Endothelial cell of umbilical vein (primary cell): ENCODE data around the gene TYW3. TPM values are rescaled to one million over a fixed set of nuclear protein-coding genes. Genes with fewer than 3 reads are reported as not detected.

Experiments
- BruUV-seq: library from RNA; stranded (reverse); fragments of 400-500 nt; replicated peaks from 2 replicates; lab custom pipeline; 2021; lab: Mats Ljungman, UMichigan
- CTCF ChIA-PET: fragments of 300-600, 350-600 bp; sonication (Branson Sonifier 250); formaldehyde crosslinking; loops from one replicate; lab custom pipeline; 2021; ENCODE audit warnings: antibody characterized with exemption, inconsistent platforms; lab: Charles Lee
- POLR2A ChIA-PET: fragments of 300-600, 350-600 bp; sonication (Branson Sonifier 250); formaldehyde crosslinking; loops from one replicate; lab custom pipeline; 2021; ENCODE audit warnings: antibody characterized with exemption, inconsistent platforms; lab: Charles Lee
- DNase-seq: peaks from one replicate; pipeline ENCODE4 v3.0.0-alpha.2; 2011; ENCODE audit warnings: low read depth, low spot score
- FAIRE-seq: peaks from 2 replicates; lab custom pipeline; 2011; peaks lifted over from hg19 to GRCh38; lab: Jason Lieb, UNC
- H2AFZ ChIP-seq: 2 replicates; pipeline ENCODE4 v1.6.0; 2012; ENCODE audit warnings: low read depth, low read length, control low read depth, inconsistent platforms
- H3K27ac ChIP-seq: 2 replicates; pipeline ENCODE4 v1.5.1; 2011; ENCODE audit warnings: low read depth, mild to moderate bottlenecking, control low read depth, low read length, moderate library complexity; ENCODE audit not compliant: insufficient read depth
- H3K27me3 ChIP-seq, 2 experiments: 2 replicates each; pipeline versions ENCODE4 v1.6.0 to v1.6.1; 2011; ENCODE audit warnings: low read length in 2 of 2, mixed read lengths in 1 of 2; ENCODE audit not compliant: control insufficient read depth in 2 of 2, insufficient read depth in 2 of 2
- H3K36me3 ChIP-seq, 2 experiments: 2 replicates in 1 of 2; 3 replicates in 1 of 2; pipeline ENCODE4 v1.5.1; 2011; ENCODE audit warnings: low read length in 2 of 2, mild to moderate bottlenecking in 1 of 2, moderate library complexity in 1 of 2; ENCODE audit not compliant: control insufficient read depth in 2 of 2, insufficient read depth in 2 of 2; ENCODE audit errors: extremely low read depth in 1 of 2
- H3K4me1 ChIP-seq: 3 replicates; pipeline ENCODE4 v1.5.1; 2011; ENCODE audit warnings: mild to moderate bottlenecking, low read length; ENCODE audit not compliant: control insufficient read depth, insufficient read depth; ENCODE audit errors: extremely low read depth
- H3K4me2 ChIP-seq: 2 replicates; pipeline ENCODE4 v1.6.1; 2011; ENCODE audit warnings: low read length, control low read depth, mixed read lengths; ENCODE audit not compliant: insufficient read depth
- H3K4me3 ChIP-seq, 3 experiments: fragments of 200-600 bp in 1 of 3; sonication (generic), shearing (Covaris generic) in 1 of 3; replicated peaks in 1 of 3; 2 replicates each; pipeline ENCODE4 v1.5.1; 2011 to 2016; ENCODE audit warnings: control low read depth in 3 of 3, low read length in 3 of 3, mild to moderate bottlenecking in 2 of 3, inconsistent platforms in 1 of 3, low read depth in 1 of 3, moderate library complexity in 1 of 3; ENCODE audit not compliant: insufficient read depth in 1 of 3
- H3K79me2 ChIP-seq: 2 replicates; pipeline ENCODE4 v1.6.0; 2012; ENCODE audit warnings: low read length, inconsistent platforms; ENCODE audit not compliant: control insufficient read depth, insufficient read depth
- H3K9ac ChIP-seq: replicated peaks from 2 replicates; pipeline ENCODE3; 2011; ENCODE audit warnings: low read length, control low read depth; ENCODE audit not compliant: insufficient read depth; ENCODE audit errors: extremely low read depth
- H3K9me1 ChIP-seq: replicated peaks from 3 replicates; pipeline ENCODE4 v1.6.0; 2011; ENCODE audit warnings: mild to moderate bottlenecking, low read length; ENCODE audit not compliant: control insufficient read depth, insufficient read depth; ENCODE audit errors: extremely low read depth
- H3K9me3 ChIP-seq: replicated peaks from 2 replicates; pipeline ENCODE4 v1.5.1; 2012; ENCODE audit warnings: low read length, inconsistent platforms; ENCODE audit not compliant: control insufficient read depth, insufficient read depth
- H4K20me1 ChIP-seq: replicated peaks from 2 replicates; pipeline ENCODE3; 2011; ENCODE audit warnings: mild to moderate bottlenecking, low read length; ENCODE audit not compliant: control insufficient read depth, insufficient read depth; ENCODE audit errors: extremely low read depth
- EZH2 ChIP-seq: IDR thresholded peaks from 2 replicates; pipeline ENCODE4 v1.6.1; 2012; ENCODE audit warnings: borderline replicate concordance, low read depth, mild to moderate bottlenecking, moderate library complexity, low read length, inconsistent platforms; ENCODE audit not compliant: severe bottlenecking
- GATA2 ChIP-seq: IDR thresholded peaks from 2 replicates; pipeline ENCODE4 v1.7.0; 2011; ENCODE audit warnings: low read depth, mild to moderate bottlenecking, moderate library complexity, mixed read lengths, low read length; ENCODE audit not compliant: insufficient read length, insufficient read depth
- JUN ChIP-seq: IDR thresholded peaks from 2 replicates; pipeline ENCODE4 v1.6.1; 2011; ENCODE audit warnings: borderline replicate concordance, low read depth; ENCODE audit not compliant: insufficient read length, insufficient read depth
- MYC ChIP-seq: IDR thresholded peaks from one replicate; pipeline ENCODE4 v1.6.1; 2011; ENCODE audit warnings: mild to moderate bottlenecking, low read depth, low read length
- POLR2AphosphoS5 ChIP-seq: IDR thresholded peaks from 2 replicates; pipeline ENCODE4 v1.6.1; 2012; ENCODE audit warnings: low read depth, mild to moderate bottlenecking, control low read depth, low read length, moderate library complexity; ENCODE audit not compliant: insufficient read depth
- dilution Hi-C: fragments of 300-500 bp; cut with MboI; formaldehyde crosslinking; loops from one replicate; pipeline ENCODE4 v1.15.0; 2019; ENCODE audit warnings: low sequenced_read_pairs; ENCODE audit not compliant: extremely low pct_ligation_motif_present
- intact Hi-C: fragments of 100-400 bp; cut with micrococcal nuclease; formaldehyde crosslinking; loops from one replicate; pipeline ENCODE4 v1.10.0; 2022
- polyA plus RNA-seq, 4 experiments: library from polyadenylated mRNA; depleted of rRNA in 3 of 4; stranded (reverse) in 3 of 4; unstranded in 1 of 4; fragments of >200 nt; gene quantifications; 2 replicates each; pipeline versions ENCODE4 v1.2.1 to v1.2.3, GENCODE V29; 2011 to 2012; ENCODE audit warnings: missing spikeins in 1 of 4
- total RNA-seq: library from RNA; stranded (reverse); gene quantifications from 2 replicates; pipeline ENCODE4 v1.2.3, GENCODE V29; 2021
- TF ChIP-seq, protein P1 (sequence below), 2 donors: IDR thresholded peaks; 1 replicate in 1 of 2; 2 replicates in 1 of 2; pipeline ENCODE4 v1.5.1; 2011; ENCODE audit warnings: low read length in 2 of 2, mild to moderate bottlenecking in 2 of 2, moderate library complexity in 2 of 2, control low read depth in 1 of 2, inconsistent platforms in 1 of 2, low read depth in 1 of 2; ENCODE audit not compliant: insufficient read depth in 1 of 2; ENCODE audit errors: extremely low read depth in 1 of 2
- TF ChIP-seq, protein P2 (sequence below): IDR thresholded peaks from 2 replicates; pipeline ENCODE4 v1.6.1; 2011; ENCODE audit not compliant: insufficient read depth, insufficient read length

TYW3 gene
- total and polyA plus RNA-seq, 2 donors (not counting 3 experiments of a cell fraction or from before 2014, with no cell fraction given) = 8.5 to 22.8 TPM

DNA sequence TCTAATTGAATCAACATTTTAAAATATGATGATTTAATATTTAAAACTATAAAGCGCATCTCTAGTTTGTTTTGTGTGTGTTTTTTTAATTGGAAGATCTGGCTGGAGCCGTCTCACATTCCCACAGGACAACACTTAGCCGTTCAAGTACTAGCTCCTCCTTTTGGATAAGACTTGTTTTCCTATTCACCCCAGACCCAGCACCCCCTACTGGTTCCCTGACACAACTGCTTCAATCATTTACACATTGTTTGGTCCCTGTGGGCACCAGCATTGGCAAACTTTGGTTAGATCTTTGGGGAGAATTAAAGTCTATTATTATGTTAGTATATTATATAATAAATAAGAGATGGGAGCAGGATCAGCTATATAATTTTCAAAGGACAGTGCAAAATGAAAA, 34.5 kb downstream of the TYW3 start:
- Histone ChIP-seq H3K9ac (no peak overlapping the region), H3K9me1 (no peaks in the 10 kb centered on the region), H4K20me1 (no peaks in the 10 kb centered on the region), H3K27me3 (peaks cover 0 to 9% of the 10 kb centered on the region in 2 experiments), H3K9me3 (no peaks in the 10 kb centered on the region), H3K36me3 (peaks cover 4 to 5% of the 10 kb centered on the region in 2 experiments), H3K4me2 (no peak overlapping the region), H3K4me3 (no peak overlapping the region), H3K79me2 (no peaks in the 10 kb centered on the region), H2AFZ (no peak overlapping the region), H3K27ac (no peak overlapping the region), H3K4me1 (no peaks in the 10 kb centered on the region)
- intact Hi-C loops (no loop called here), dilution Hi-C loops (no loop called here)
- ChIA-PET CTCF (interaction anchor here (0.7 to 1.0 kb wide), 5 partner anchors 33 to 442 kb away, joined by 3 read pairs; partner anchors contain the start of genes CRYZ and TYW3), POLR2A (no interaction called here)
- DNase-seq (no peak), FAIRE-seq (no peak)
- no peak for TF ChIP-seq GATA2
- TF ChIP-seq JUN = no peak
- TF ChIP-seq, protein P1, sequence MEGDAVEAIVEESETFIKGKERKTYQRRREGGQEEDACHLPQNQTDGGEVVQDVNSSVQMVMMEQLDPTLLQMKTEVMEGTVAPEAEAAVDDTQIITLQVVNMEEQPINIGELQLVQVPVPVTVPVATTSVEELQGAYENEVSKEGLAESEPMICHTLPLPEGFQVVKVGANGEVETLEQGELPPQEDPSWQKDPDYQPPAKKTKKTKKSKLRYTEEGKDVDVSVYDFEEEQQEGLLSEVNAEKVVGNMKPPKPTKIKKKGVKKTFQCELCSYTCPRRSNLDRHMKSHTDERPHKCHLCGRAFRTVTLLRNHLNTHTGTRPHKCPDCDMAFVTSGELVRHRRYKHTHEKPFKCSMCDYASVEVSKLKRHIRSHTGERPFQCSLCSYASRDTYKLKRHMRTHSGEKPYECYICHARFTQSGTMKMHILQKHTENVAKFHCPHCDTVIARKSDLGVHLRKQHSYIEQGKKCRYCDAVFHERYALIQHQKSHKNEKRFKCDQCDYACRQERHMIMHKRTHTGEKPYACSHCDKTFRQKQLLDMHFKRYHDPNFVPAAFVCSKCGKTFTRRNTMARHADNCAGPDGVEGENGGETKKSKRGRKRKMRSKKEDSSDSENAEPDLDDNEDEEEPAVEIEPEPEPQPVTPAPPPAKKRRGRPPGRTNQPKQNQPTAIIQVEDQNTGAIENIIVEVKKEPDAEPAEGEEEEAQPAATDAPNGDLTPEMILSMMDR (IDR thresholded peaks at IDR 0.05; ENCODE audit: extremely low read depth in 1 of 2, insufficient read depth in 1 of 2, low read depth in 1 of 2, low read length in 2 of 2) = peak; percentile 31
- TF ChIP-seq POLR2AphosphoS5 = no peak
- no peak for TF ChIP-seq EZH2
- TF ChIP-seq, protein P2, sequence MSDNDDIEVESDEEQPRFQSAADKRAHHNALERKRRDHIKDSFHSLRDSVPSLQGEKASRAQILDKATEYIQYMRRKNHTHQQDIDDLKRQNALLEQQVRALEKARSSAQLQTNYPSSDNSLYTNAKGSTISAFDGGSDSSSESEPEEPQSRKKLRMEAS = no peak
- no peak for TF ChIP-seq MYC
- BruUV-seq = no TSS peak
